ENCODE data around the gene KCNA4.
"Not testable (repeated sequence)": the region's sequence is repeated elsewhere in the genome, so short reads cannot be mapped to it uniquely, and the experiment has no call there.

Gene KCNA4

DNA sequence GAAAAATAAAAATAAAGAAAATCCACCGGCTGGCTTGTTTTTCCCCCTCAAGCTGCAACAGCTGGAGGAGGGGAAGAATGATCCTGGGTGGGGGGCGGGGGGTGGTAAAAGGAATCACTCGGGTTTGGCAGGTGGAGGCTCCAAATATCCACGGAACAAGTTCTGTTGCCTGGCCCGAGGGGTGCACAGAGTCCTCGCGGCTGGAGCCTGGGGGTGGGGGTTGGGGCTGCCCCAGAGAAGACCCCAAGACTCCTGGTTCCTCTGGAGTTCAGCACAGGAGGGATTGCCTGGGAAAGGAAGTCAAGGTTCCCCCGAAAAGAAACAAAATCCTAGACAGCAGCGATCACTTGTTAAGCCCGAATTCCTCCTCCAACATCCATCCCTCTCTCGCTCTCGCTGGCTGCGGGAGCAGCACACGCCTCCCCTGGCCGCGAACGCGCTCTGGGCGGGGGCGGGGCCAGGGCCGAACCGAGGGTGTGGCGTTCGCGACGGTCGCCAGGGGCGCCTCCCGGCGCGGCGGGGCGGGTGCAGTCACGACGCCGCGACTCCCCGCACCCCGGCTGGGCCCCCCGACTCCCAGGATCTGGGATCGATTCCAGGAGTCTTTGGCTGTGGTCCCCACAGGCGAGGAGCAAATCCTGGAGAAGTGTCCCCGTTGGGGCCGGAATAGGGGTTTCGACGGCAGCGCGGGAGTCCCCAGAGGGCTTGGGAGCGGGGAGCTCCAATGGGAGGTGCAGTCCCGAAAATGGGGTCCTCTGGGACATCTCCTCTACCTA lies at the start of gene KCNA4:
TSS of gene KCNA4 (minus strand) at position 443 of the 776 bp plus-strand sequence. CDS start 4,352 bp downstream, outside the sequence.
- H3K4me3 ChIP-seq (ENCODE audit: low read depth, low read length), result peak within 1 kb of the TSS; percentile 36
- DNase-seq (ENCODE audit: low read depth), result no peak

DNA sequence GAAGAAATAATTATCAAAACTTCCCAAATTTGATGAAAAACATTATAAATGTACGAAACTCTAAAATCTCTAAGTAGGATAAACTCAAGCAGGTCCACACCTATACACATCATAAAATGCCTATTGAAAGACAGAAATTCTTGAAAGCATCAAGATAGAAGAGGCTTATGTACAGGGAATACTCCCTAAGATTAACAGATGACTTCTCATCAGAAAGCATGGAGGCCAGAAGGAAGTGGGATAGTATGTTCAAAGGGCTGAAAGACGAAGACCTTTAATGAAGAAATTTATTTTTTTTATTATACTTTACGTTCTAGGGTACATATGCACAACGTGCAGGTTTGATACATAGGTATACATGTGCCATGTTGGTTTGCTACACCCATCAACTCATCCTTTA lies 45.3 kb upstream of the KCNA4 start:
- H3K4me3 ChIP-seq (ENCODE audit: low read depth, low read length), result no peak overlapping the region
- DNase-seq (ENCODE audit: low read depth), result no peak

DNA sequence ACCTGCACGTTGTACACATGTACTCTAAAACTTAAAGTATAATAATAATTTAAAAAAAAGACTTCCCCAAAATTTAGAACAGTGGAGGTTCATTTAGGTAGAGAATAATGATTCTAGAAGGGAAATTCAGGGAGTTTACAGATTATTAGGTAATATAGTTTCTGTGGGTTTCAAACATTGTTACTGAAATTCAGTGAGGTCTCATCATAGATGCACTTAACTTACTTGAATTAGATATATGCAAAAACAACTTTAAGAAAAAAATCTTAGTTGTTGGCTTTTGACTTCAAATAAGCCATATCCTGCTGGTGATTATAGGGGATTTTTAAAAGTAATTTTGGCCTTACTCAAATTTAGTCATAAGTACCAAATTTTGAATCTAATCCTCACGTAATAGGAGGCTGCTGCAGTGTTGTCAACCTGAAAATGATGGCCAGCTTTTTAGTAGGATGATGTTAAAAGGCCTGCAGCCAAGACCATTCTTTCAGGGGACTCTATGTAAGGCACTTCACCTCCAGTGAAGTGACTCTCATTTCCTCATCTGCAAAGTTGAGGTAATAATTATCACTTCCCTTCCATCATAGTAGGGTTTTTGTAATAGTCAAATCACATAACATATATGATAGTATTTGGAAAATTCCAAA lies 42.5 kb upstream of the KCNA4 start:
- no peak for DNase-seq (ENCODE audit: low read depth)
- no peak overlapping the region for H3K4me3 ChIP-seq (ENCODE audit: low read depth, low read length)

DNA sequence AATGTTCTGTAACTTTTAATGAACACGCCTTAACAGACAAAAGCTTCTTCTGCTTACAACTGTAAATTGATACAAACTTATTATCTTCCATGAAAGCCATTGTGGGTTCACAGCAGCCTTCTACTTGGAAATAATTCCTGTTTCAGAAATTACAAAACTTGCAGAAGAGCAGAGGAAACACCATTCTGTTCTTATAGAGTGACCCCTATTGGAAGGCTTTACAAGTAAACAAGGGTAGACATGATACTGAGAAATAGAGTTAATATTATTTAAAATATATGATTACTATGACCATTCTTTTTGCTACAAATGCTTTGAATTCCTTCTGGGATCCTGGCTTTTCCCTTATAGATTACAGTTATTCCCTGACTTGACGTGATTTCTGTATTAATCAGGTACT lies 32.4 kb upstream of the KCNA4 start:
- H3K4me3 ChIP-seq (ENCODE audit: low read depth, low read length), result no peak overlapping the region
- no peak for DNase-seq (ENCODE audit: low read depth)

DNA sequence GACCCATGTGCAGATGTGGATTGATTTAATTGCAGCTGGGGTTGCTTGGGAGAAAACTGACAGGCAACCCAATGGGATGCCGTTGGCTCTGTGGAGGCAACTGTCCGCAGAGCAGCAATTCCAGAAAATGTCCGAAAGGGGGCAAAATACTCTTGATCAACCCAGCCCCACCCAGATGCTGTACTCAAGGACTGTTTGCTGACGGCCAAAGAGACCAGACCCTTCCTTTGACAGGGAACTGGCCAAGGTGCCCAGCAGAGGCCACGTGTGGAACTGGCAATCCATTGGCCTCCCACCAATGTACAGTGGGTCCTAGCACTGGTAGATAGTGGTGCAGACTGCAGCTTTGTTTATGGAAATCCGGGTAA lies 29.7 kb upstream of the KCNA4 start:
- no peak for DNase-seq (ENCODE audit: low read depth)
- H3K4me3 ChIP-seq (ENCODE audit: low read depth, low read length), result no peak overlapping the region

DNA sequence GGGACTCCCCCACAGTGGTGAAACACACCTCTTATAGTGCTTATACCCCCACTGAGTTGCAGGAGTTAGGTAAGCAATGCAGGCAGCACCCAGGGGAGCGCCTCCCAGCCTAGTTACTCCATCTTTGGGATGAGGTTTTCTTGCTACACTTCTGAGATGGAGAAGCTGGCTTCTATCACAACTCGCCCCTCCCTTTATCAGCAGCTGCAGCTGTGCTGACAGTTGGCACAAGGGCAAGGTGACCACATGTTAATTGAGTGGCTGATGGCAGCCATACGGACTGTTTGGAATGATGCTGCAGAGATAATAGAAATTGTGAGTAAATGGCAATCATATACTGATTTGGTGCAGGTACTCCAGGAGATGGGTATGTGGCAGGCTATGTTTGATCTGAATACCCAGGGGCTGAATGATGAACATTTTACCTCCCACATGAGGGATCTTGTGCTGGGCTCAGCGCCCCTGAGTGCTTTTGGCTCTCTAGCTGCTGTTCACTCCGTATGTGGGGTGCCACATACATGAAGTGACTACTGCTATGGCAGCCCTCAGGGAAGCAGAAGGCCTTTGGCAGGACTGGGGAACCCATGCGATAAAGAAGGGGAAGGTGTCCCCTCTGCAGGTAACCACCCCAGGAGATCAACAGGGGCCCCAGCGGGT lies 29.2 kb upstream of the KCNA4 start:
- H3K4me3 ChIP-seq (ENCODE audit: low read depth, low read length), result no peak overlapping the region
- DNase-seq (ENCODE audit: low read depth), result no peak

DNA sequence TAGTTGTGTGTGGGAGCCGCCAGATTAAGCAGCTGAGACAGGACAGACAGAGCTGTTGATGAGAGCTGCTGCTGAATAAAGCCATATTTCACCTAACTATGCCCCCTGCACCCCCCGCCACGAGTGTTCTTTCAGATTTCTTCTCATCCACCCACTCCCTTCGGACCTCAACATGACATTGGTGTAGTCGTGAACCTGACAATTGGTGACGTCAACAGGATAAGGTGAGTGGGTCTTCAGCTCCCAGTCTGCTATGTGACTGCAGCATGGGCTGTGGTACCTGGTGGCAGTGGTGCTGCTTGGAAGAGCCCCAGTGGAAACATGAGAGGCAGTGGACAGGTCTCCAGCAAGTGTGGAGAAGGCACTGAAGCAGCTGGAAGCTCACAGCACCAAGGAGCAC lies 28.3 kb upstream of the KCNA4 start:
- DNase-seq (ENCODE audit: low read depth), result no peak
- no peak overlapping the region for H3K4me3 ChIP-seq (ENCODE audit: low read depth, low read length)

DNA sequence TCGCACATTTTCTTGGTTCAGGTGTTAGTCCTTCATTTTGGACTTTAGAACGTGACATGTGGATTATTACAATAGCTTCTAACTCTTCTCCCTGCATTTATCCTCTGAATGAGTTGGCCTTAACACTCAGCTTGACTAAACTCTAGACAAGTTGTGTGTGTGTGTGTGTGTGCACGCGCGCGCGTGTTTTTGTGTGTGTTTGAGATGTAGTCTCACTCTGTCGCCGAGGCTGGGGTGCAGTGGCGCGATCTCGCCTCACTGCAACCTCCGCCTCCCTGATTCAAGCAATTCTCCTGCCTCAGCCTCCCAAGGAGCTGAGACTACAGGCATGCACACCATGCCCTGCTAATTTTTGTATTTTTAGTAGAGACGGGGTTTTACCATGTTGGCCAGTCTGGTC lies 24.3 kb upstream of the KCNA4 start:
- no peak overlapping the region for H3K4me3 ChIP-seq (ENCODE audit: low read depth, low read length)
- no peak for DNase-seq (ENCODE audit: low read depth)

DNA sequence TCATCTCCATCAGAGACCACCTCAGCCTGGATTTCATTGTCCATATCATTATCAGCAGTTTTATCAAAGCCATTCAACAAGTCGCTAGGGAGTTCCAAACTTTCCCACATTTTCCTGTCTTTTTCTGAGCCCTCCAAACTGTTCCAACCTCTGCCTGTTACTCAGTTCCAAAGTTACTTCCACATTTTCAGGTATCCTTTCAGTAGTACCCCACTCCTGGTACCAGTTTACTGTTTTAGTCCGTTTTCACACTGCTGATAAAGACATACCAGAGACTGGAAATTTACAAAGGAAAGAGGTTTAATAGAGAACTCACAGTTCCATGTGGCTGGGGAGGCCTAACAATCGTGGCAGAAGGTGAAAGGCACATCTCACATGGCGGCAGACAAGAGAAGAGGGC lies 17.9 kb upstream of the KCNA4 start:
- DNase-seq (ENCODE audit: low read depth); H3K4me3 ChIP-seq (ENCODE audit: low read depth, low read length): not testable (repeated sequence)

DNA sequence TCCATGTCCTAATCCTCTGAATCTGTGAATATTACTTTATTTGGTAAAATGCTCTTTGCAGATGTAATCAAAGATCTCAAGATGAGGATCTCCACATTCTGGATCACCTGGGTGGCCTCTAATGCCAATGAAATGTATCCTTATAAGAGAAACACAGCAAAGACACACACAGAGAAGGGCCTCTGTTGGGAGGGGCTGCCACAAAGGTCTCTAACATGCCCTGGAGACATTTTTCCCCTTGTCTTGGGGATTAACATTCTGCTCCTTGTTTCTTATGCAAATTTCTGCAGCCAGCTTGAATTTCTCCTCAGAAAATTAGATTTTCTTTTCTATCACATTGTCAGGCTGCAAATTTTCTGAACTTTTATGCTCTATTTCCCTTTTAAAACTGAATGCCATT lies 17.3 kb upstream of the KCNA4 start:
- not testable (repeated sequence) for DNase-seq (ENCODE audit: low read depth); H3K4me3 ChIP-seq (ENCODE audit: low read depth, low read length)

DNA sequence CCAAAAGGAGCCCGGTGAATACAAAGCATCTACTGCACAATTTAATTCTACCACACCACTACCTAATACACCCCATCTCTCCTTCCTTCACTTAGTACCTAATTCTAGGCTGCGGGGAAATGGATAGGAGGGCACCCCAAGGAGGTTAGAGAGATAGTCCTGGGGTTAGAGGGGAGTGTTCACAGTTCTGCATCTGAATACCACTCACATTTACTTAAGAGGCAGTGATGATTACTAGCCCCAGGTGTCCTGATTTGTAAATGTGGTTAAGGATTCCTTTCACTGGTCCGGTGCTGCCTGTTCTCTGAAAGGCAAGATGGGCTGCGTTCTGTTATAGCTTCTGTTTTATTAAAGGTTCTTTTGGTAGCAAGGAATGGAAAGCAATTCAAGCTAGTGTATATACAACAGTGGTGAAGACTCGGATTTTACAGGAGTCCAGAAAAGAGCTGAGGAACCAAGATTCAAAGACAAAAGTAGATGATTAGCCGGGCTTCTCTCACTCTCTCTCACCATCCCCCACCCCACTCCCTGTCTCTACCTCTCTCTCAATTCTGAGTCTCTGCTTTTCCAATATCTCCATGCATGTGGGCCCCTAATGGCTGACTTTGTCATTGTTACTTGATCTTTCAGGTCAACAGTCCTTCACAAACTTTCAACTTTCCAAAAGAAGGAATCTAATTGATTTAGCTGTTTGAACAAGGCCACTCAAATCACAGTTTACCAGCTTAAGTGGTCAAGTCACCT lies 8.7 kb upstream of the KCNA4 start:
- no peak overlapping the region for H3K4me3 ChIP-seq (ENCODE audit: low read depth, low read length)
- no peak for DNase-seq (ENCODE audit: low read depth)

DNA sequence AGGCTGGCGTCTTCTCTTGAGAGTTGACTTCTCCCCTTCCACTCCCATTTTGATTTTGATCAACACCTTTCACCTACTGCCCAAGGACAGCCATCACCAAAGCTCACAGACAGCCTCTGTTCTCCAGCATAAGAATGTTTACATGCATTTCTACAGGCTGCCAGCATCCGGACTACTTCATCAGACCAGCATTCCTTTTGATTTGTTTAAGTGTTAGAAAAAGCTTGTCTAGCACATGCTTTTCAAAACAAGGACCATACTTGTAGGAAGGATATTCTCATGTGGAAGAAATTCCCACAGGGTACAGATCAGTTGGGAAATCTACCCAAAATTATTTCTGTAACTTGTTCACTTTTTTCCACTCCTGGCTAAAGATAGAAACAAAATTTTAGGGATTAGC lies 6.2 kb upstream of the KCNA4 start:
- H3K4me3 ChIP-seq (ENCODE audit: low read depth, low read length), result no peak overlapping the region
- no peak for DNase-seq (ENCODE audit: low read depth)

DNA sequence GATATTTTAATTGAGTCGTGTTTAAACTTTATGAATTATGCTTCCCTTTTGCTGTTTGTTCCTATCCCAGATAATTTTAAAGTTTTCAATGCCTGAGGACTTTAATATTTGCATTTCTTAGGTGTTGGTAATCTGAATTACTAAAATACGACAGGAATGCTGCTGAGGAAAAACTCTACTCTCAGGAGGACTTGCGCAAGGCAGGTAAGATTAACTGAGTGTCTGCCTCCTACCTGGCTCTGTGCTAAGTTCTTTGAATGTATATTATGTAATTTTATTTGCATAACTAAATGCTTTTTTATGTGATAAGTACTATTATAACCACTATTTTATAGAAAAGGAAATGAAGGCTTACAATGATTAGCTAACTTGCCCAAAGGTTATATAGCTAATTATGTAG lies 2.7 kb upstream of the KCNA4 start:
- no peak overlapping the region for H3K4me3 ChIP-seq (ENCODE audit: low read depth, low read length)
- no peak for DNase-seq (ENCODE audit: low read depth)

DNA sequence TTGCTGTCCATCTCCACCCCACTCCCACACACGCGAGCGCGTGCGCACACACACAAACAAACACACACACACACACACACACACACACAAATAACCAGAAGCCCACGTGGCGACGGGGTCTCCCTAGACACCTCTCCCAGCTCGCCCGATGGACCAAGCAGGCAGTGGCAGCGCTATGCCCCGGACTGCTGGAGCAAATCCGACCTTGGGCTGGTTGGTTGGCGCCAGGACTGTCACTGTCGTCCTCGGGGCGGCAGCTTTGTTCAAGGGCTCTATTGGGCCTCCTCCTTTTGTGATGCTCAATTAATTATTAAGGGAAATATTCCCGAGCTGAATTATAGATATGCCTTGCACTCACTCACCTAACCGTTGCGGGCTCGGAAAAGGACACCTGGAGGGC lies 1.7 kb upstream of the KCNA4 start:
- no peak for DNase-seq (ENCODE audit: low read depth)
- no peak overlapping the region for H3K4me3 ChIP-seq (ENCODE audit: low read depth, low read length)

DNA sequence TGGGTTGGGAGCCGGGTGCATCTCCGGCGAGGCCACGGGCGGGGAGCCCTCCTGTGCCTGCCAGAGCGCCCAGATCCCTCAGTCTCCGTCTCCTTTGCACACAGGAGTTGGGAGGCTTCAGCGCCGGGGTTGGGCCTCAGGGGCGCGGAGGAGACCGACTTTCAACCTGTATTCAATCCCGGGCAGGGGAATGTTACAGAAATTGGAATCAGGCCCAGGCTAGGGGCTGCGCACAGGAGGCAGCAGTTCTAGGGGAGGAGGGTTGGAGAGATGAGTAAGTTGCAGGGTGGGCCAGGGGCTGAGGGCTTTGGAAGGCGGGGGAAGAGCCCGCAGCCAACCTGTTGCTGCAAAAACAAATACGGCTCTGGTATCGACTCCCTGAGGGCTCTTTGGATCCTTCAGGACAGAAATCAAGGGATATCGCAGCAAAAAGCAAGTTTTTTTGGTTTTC lies 640 bp upstream of the KCNA4 start:
- no peak for DNase-seq (ENCODE audit: low read depth)
- no peak overlapping the region for H3K4me3 ChIP-seq (ENCODE audit: low read depth, low read length)

DNA sequence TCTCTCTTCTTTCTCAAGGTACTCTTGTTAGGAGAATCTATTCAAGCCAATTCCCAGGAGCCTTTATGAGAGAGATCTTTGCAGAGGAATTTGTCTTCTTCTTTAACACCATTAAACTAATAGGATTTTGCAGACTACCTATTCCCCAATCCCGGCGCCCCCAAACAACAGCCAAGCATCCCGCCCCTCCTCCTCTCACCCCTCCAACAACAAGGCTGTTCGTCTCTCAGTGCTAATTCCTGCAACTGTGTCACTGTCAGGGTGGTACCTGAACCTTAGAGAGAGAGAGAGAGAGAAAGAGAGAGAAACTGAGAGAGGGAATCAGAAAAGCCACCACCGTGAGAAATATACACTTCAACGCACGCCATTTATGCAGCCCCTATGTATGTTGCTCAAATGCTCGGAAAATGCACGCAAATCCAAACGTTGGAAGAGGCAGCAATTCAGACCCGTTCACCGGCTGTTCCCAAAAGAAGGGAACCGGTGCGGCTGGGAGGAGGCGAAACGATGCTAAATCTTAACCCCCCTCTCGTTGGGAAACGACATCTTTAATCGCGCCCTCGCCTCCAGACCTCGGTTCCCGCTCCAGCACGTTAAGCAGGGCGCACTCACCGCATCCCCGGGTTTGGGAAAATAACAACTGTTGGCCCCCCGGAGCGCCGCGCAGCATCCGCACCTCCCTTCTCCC lies 961 bp downstream of the KCNA4 start:
- H3K4me3 ChIP-seq (ENCODE audit: low read depth, low read length), result peak overlapping the region; percentile 15
- DNase-seq (ENCODE audit: low read depth), result no peak

DNA sequence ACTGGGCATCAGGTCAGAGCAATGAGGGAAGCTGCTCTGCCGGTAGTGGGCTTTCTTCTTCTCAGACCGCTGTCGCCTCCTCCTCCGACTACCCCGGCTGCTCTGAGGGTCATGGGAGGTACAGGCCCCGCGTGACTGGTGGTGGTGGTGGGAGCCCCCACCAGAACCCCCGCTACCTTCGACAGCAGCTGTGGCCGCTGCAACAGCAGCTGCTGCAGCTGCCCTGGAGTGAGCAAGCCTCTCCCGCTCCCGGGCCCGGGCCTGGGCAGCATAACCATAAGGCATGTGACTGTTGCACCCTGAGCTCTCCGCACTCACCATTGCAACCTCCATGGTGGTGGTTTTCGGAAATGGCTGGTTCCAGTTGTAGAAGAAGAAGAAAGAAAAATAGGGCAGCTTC lies 4.5 kb downstream of the KCNA4 start:
- no peak overlapping the region for H3K4me3 ChIP-seq (ENCODE audit: low read depth, low read length)
- DNase-seq (ENCODE audit: low read depth), result no peak

DNA sequence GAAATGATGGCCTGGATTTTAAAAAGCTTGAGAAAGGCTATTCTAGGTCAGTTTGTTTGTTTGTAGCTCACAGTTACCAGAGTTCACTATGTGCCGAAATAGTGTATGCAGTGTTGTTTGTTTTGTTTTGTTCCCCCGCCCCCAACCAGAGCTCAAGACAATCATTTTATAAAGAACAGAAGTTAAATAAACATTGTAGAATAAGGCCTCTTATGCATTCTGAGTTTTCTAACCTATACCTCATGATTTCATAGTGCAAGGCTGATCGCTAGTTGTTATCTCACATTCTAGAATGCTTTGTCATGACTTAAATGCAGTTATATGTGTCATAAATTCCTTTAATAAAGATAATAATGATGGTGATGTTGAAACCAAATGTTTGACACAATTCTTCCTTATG lies 7.8 kb downstream of the KCNA4 start:
- H3K4me3 ChIP-seq (ENCODE audit: low read depth, low read length), result no peak overlapping the region
- DNase-seq (ENCODE audit: low read depth), result no peak

DNA sequence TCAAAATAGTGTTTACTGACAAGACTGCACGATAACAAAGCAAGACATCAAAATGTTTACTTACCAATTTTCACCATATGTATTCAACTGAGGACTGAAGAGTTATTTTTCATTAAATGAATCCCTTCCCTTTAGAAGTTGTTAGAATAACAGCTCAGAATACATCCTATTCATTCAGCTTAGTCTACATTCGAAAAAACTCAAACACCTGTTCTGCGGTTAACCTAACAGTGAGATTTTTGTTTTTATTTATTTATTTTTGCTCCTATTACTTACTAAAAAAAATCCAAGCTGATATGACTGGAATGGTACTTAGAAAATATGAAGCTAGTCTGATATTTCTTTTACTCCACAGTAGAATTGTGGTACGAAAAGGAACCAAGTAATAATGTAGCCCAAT lies 10.0 kb downstream of the KCNA4 start:
- no peak for DNase-seq (ENCODE audit: low read depth)
- H3K4me3 ChIP-seq (ENCODE audit: low read depth, low read length), result no peak overlapping the region
